ENCODE results near the gene SLC39A11. TPM values are rescaled to one million over a fixed set of nuclear protein-coding genes. Genes with fewer than 3 reads are reported as not detected.
A peak's percentile ranks its signal among the peaks of the same experiment; 100 is the strongest.

Gene SLC39A11
- total RNA-seq, 2 donors from 2014 or later = 21.5 to 26.4 TPM

GRCh38 chr17:73021771-73022170 lies 70.7 kb downstream of the SLC39A11 start:
- H3K4me1 Mint-ChIP-seq (ENCODE audit: low read depth) = peaks cover 2% of the 10 kb centered on the region
- no peaks in the 10 kb centered on the region for H3K27me3 Mint-ChIP-seq (ENCODE audit: low read depth)
- H3K36me3 Mint-ChIP-seq (ENCODE audit: insufficient read depth in 2 of 2) = peaks cover 12 to 35% of the 10 kb centered on the region in 2 donors
- H3K27ac Mint-ChIP-seq = no peak overlapping the region
- H3K4me3 Mint-ChIP-seq = no peak overlapping the region
- no peak for DNase-seq
- peaks cover 9 to 12% of the 10 kb centered on the region in 2 donors for H3K9me3 Mint-ChIP-seq
- ATAC-seq (replicated peaks in 1 of 2) = no peak

GRCh38 chr17:73020110-73020509 lies 72.4 kb downstream of the SLC39A11 start:
- Mint-ChIP-seq H3K4me1 (ENCODE audit: low read depth) (peaks cover 4% of the 10 kb centered on the region), H3K4me3 (no peak overlapping the region), H3K9me3 (peaks cover 9 to 12% of the 10 kb centered on the region in 2 donors), H3K27me3 (ENCODE audit: low read depth) (no peaks in the 10 kb centered on the region), H3K27ac (no peak overlapping the region), H3K36me3 (ENCODE audit: insufficient read depth in 2 of 2) (peaks cover 12 to 31% of the 10 kb centered on the region in 2 donors)
- DNase-seq (no peak), ATAC-seq (replicated peaks in 1 of 2) (no peak)

- no peak for ATAC-seq (replicated peaks in 1 of 2)
- Mint-ChIP-seq H3K36me3 (ENCODE audit: insufficient read depth in 2 of 2) (peaks cover 11 to 29% of the 10 kb centered on the region in 2 donors), H3K4me3 (no peak overlapping the region), H3K9me3 (peaks cover 9 to 12% of the 10 kb centered on the region in 2 donors), H3K27me3 (ENCODE audit: low read depth) (no peaks in the 10 kb centered on the region), H3K4me1 (ENCODE audit: low read depth) (peaks cover 4% of the 10 kb centered on the region), H3K27ac (no peak overlapping the region)
- DNase-seq = no peak
Observed at GRCh38 chr17:73018599-73018998, 73.9 kb downstream of the SLC39A11 start.

GRCh38 chr17:73017658-73018057 lies 74.8 kb downstream of the SLC39A11 start:
- Mint-ChIP-seq H3K36me3 (ENCODE audit: insufficient read depth in 2 of 2) (peaks cover 10 to 26% of the 10 kb centered on the region in 2 donors), H3K27ac (no peak overlapping the region), H3K4me1 (ENCODE audit: low read depth) (peaks cover 4% of the 10 kb centered on the region), H3K9me3 (peaks cover 9 to 12% of the 10 kb centered on the region in 2 donors), H3K4me3 (no peak overlapping the region), H3K27me3 (ENCODE audit: low read depth) (no peaks in the 10 kb centered on the region)
- DNase-seq = no peak
- ATAC-seq (replicated peaks in 1 of 2) = no peak

GRCh38 chr17:73015722-73016276 lies 76.7 kb downstream of the SLC39A11 start:
- ATAC-seq (replicated peaks in 1 of 2) = no peak
- H3K4me3 Mint-ChIP-seq = no peak overlapping the region

GRCh38 chr17:73013816-73014663 lies 78.4 kb downstream of the SLC39A11 start:
- ATAC-seq (replicated peaks in 1 of 2) = no peak
- H3K4me1 Mint-ChIP-seq (ENCODE audit: low read depth) = peaks cover 13% of the 10 kb centered on the region
- H3K9me3 Mint-ChIP-seq = peaks cover 2 to 7% of the 10 kb centered on the region in 2 donors
- DNase-seq = no peak
- no peak overlapping the region for H3K4me3 Mint-ChIP-seq
- peaks cover 8 to 9% of the 10 kb centered on the region in 2 donors for H3K36me3 Mint-ChIP-seq (ENCODE audit: insufficient read depth in 2 of 2)
- H3K27ac Mint-ChIP-seq = no peak overlapping the region
- H3K27me3 Mint-ChIP-seq (ENCODE audit: low read depth) = no peaks in the 10 kb centered on the region

More at GRCh38 chr17:73015722-73016276, 76.7 kb downstream of the SLC39A11 start:
- no peak for DNase-seq
- peaks cover 5 to 10% of the 10 kb centered on the region in 2 donors for H3K9me3 Mint-ChIP-seq
- H3K36me3 Mint-ChIP-seq (ENCODE audit: insufficient read depth in 2 of 2) = peaks cover 9 to 19% of the 10 kb centered on the region in 2 donors
- H3K4me1 Mint-ChIP-seq (ENCODE audit: low read depth) = peaks cover 11% of the 10 kb centered on the region
- no peak overlapping the region for H3K27ac Mint-ChIP-seq
- no peaks in the 10 kb centered on the region for H3K27me3 Mint-ChIP-seq (ENCODE audit: low read depth)

- H3K4me1 Mint-ChIP-seq (ENCODE audit: low read depth) = peaks cover 13% of the 10 kb centered on the region
- no peak overlapping the region for H3K27ac Mint-ChIP-seq
Observed at GRCh38 chr17:73013301-73013700, 79.2 kb downstream of the SLC39A11 start.

GRCh38 chr17:73011016-73011486 lies 81.4 kb downstream of the SLC39A11 start:
- Mint-ChIP-seq H3K9me3 (no peaks in the 10 kb centered on the region), H3K4me3 (peak overlapping the region; percentile 69 to 74), H3K27ac (peak overlapping the region; percentile 87), H3K36me3 (ENCODE audit: insufficient read depth in 2 of 2) (no peaks in the 10 kb centered on the region), H3K27me3 (ENCODE audit: low read depth) (no peaks in the 10 kb centered on the region), H3K4me1 (ENCODE audit: low read depth) (peaks cover 10% of the 10 kb centered on the region)
- no peak for ATAC-seq (replicated peaks in 1 of 2)
- DNase-seq = peak in 1 of 2 donors; percentile 3

More at GRCh38 chr17:73013301-73013700, 79.2 kb downstream of the SLC39A11 start:
- Mint-ChIP-seq H3K4me3 (no peak overlapping the region), H3K27me3 (ENCODE audit: low read depth) (no peaks in the 10 kb centered on the region), H3K9me3 (peaks cover 0 to 2% of the 10 kb centered on the region in 2 donors), H3K36me3 (ENCODE audit: insufficient read depth in 2 of 2) (peaks cover 4 to 6% of the 10 kb centered on the region in 2 donors)
- ATAC-seq (replicated peaks in 1 of 2) (no peak), DNase-seq (no peak)

GRCh38 chr17:73010414-73010813 lies 82.1 kb downstream of the SLC39A11 start:
- no peak overlapping the region for H3K4me3 Mint-ChIP-seq
- no peak for ATAC-seq (replicated peaks in 1 of 2)
- H3K27me3 Mint-ChIP-seq (ENCODE audit: low read depth) = no peaks in the 10 kb centered on the region
- peaks cover 10% of the 10 kb centered on the region for H3K4me1 Mint-ChIP-seq (ENCODE audit: low read depth)
- DNase-seq = no peak
- H3K36me3 Mint-ChIP-seq (ENCODE audit: insufficient read depth in 2 of 2) = no peaks in the 10 kb centered on the region
- no peaks in the 10 kb centered on the region for H3K9me3 Mint-ChIP-seq
- no peak overlapping the region for H3K27ac Mint-ChIP-seq

GRCh38 chr17:73007407-73007806 lies 85.1 kb downstream of the SLC39A11 start:
- no peak for DNase-seq
- Mint-ChIP-seq H3K4me3 (no peak overlapping the region), H3K9me3 (no peaks in the 10 kb centered on the region), H3K4me1 (ENCODE audit: low read depth) (peaks cover 10% of the 10 kb centered on the region), H3K27ac (no peak overlapping the region), H3K27me3 (ENCODE audit: low read depth) (no peaks in the 10 kb centered on the region), H3K36me3 (ENCODE audit: insufficient read depth in 2 of 2) (peaks cover 0 to 2% of the 10 kb centered on the region in 2 donors)
- no peak for ATAC-seq (replicated peaks in 1 of 2)

GRCh38 chr17:73005360-73005759 lies 87.1 kb downstream of the SLC39A11 start:
- no peak for DNase-seq
- Mint-ChIP-seq H3K36me3 (ENCODE audit: insufficient read depth in 2 of 2) (peaks cover 0 to 2% of the 10 kb centered on the region in 2 donors), H3K4me1 (ENCODE audit: low read depth) (no peaks in the 10 kb centered on the region), H3K27me3 (ENCODE audit: low read depth) (no peaks in the 10 kb centered on the region), H3K4me3 (no peak overlapping the region), H3K9me3 (no peaks in the 10 kb centered on the region), H3K27ac (no peak overlapping the region)
- ATAC-seq (replicated peaks in 1 of 2) = no peak

- Mint-ChIP-seq H3K27ac (no peak overlapping the region), H3K36me3 (ENCODE audit: insufficient read depth in 2 of 2) (peaks cover 0 to 2% of the 10 kb centered on the region in 2 donors), H3K9me3 (no peaks in the 10 kb centered on the region), H3K27me3 (ENCODE audit: low read depth) (no peaks in the 10 kb centered on the region), H3K4me3 (no peak overlapping the region), H3K4me1 (ENCODE audit: low read depth) (no peaks in the 10 kb centered on the region)
- ATAC-seq (replicated peaks in 1 of 2) (no peak), DNase-seq (no peak)
Observed at GRCh38 chr17:73003487-73003886, 89.0 kb downstream of the SLC39A11 start.

GRCh38 chr17:73000832-73001231 lies 91.7 kb downstream of the SLC39A11 start:
- H3K27me3 Mint-ChIP-seq (ENCODE audit: low read depth) = no peaks in the 10 kb centered on the region
- no peak for ATAC-seq (replicated peaks in 1 of 2)

More at GRCh38 chr17:73000832-73001231, 91.7 kb downstream of the SLC39A11 start:
- H3K9me3 Mint-ChIP-seq = peaks cover 0 to 5% of the 10 kb centered on the region in 2 donors
- DNase-seq = no peak
- H3K27ac Mint-ChIP-seq = no peak overlapping the region
- peaks cover 3% of the 10 kb centered on the region in 2 donors for H3K36me3 Mint-ChIP-seq (ENCODE audit: insufficient read depth in 2 of 2)
- H3K4me3 Mint-ChIP-seq = no peak overlapping the region
- H3K4me1 Mint-ChIP-seq (ENCODE audit: low read depth) = no peaks in the 10 kb centered on the region

Data from activated T-cell treated with anti-CD3 and anti-CD28 coated beads, Interleukin-2, amount 50 U/mL, for 72 hours (primary cell).